H9 (cell line): Measurements from ENCODE around the gene IRF2. TPM values are rescaled to one million over a fixed set of nuclear protein-coding genes. Genes with fewer than 3 reads are reported as not detected.

ENCODE experiments used
- DNase-seq: peaks from one replicate; pipeline ENCODE4 v3.0.0-alpha.2; 2017
- H2AFZ ChIP-seq: one replicate; pipeline ENCODE4 v1.6.1; 2013; ENCODE audit warnings: mild to moderate bottlenecking, low read length, control low read depth, moderate library complexity
- H2AK5ac ChIP-seq: 2 replicates; pipeline ENCODE4 v1.6.1; 2013; ENCODE audit warnings: low read length, control low read depth, mixed read lengths; ENCODE audit not compliant: insufficient read length
- H2BK120ac ChIP-seq: one replicate; pipeline ENCODE4 v1.6.1; 2013; ENCODE audit warnings: low read depth, mild to moderate bottlenecking, low read length, control low read depth, inconsistent platforms; ENCODE audit not compliant: poor library complexity, severe bottlenecking
- H2BK12ac ChIP-seq: 2 replicates; pipeline ENCODE4 v1.6.1; 2013; ENCODE audit warnings: low read length, control low read depth, mixed read lengths, low read depth; ENCODE audit not compliant: insufficient read length
- H2BK15ac ChIP-seq: 2 replicates; pipeline ENCODE4 v1.6.1; 2013; ENCODE audit warnings: low read depth, low read length, control low read depth
- H2BK20ac ChIP-seq: one replicate; pipeline ENCODE4 v1.6.1; 2013; ENCODE audit warnings: low read depth, mild to moderate bottlenecking, low read length, control low read depth, inconsistent platforms; ENCODE audit not compliant: poor library complexity, severe bottlenecking
- H2BK5ac ChIP-seq: 2 replicates; pipeline ENCODE4 v1.6.1; 2013; ENCODE audit warnings: low read length, control low read depth, mixed read lengths; ENCODE audit not compliant: insufficient read length
- H3K14ac ChIP-seq: 2 replicates; pipeline ENCODE4 v1.6.1; 2013; ENCODE audit warnings: low read length, control low read depth; ENCODE audit not compliant: insufficient read depth
- H3K18ac ChIP-seq: 2 replicates; pipeline ENCODE4 v1.6.1; 2013; ENCODE audit warnings: low read depth, mild to moderate bottlenecking, mixed read lengths, low read length, control low read depth; ENCODE audit not compliant: insufficient read length
- H3K23ac ChIP-seq: 2 replicates; pipeline ENCODE4 v1.6.1; 2013; ENCODE audit warnings: low read length, control low read depth, mixed read lengths, low read depth; ENCODE audit not compliant: insufficient read length
- H3K23me2 ChIP-seq: 2 replicates; pipeline ENCODE4 v1.6.1; 2013; ENCODE audit warnings: low read depth, mild to moderate bottlenecking, mixed read lengths, low read length, control low read depth; ENCODE audit not compliant: insufficient read length, poor library complexity, severe bottlenecking
- H3K27ac ChIP-seq: 2 replicates; pipeline ENCODE4 v1.5.1; 2013; ENCODE audit warnings: low read length, control low read depth, mixed read lengths, low read depth; ENCODE audit not compliant: insufficient read length
- H3K27me3 ChIP-seq: 2 replicates; pipeline ENCODE4 v1.6.1; 2013; ENCODE audit warnings: low read length, control low read depth, inconsistent platforms; ENCODE audit not compliant: insufficient read depth
- H3K4ac ChIP-seq: 2 replicates; pipeline ENCODE4 v1.6.1; 2013; ENCODE audit warnings: low read depth, mild to moderate bottlenecking, control low read depth, inconsistent platforms, low read length, moderate library complexity
- H3K4me1 ChIP-seq: 2 replicates; pipeline ENCODE4 v1.6.1; 2013; ENCODE audit warnings: low read length, control low read depth, inconsistent platforms; ENCODE audit not compliant: insufficient read depth
- H3K4me2 ChIP-seq: 2 replicates; pipeline ENCODE4 v1.6.1; 2013; ENCODE audit warnings: low read length, control low read depth, mixed read lengths; ENCODE audit not compliant: insufficient read length, insufficient read depth
- H3K56ac ChIP-seq: 2 replicates; pipeline ENCODE4 v1.6.1; 2013; ENCODE audit warnings: low read depth, mild to moderate bottlenecking, mixed read lengths, low read length, control low read depth; ENCODE audit not compliant: insufficient read length
- H3K79me1 ChIP-seq: 2 replicates; pipeline ENCODE4 v1.6.1; 2013; ENCODE audit warnings: low read depth, mild to moderate bottlenecking, moderate library complexity, low read length, control low read depth, inconsistent platforms; ENCODE audit not compliant: insufficient read depth, poor library complexity, severe bottlenecking
- H3K79me2 ChIP-seq: 2 replicates; pipeline ENCODE4 v1.6.1; 2013; ENCODE audit warnings: low read length, control low read depth, inconsistent platforms; ENCODE audit not compliant: insufficient read depth
- H3K9ac ChIP-seq: 2 replicates; pipeline ENCODE4 v1.6.1; 2013; ENCODE audit warnings: low read length, control low read depth, mixed read lengths; ENCODE audit not compliant: insufficient read length; ENCODE audit errors: extremely low read depth
- H3K9me3 ChIP-seq: one replicate; pipeline ENCODE4 v1.6.1; 2013; ENCODE audit warnings: low read depth, low read length, inconsistent platforms; ENCODE audit not compliant: control insufficient read depth
- H3T11ph ChIP-seq: one replicate; pipeline ENCODE4 v1.6.1; 2013; ENCODE audit warnings: mild to moderate bottlenecking, low read length, control low read depth, inconsistent platforms
- H4K20me1 ChIP-seq: one replicate; pipeline ENCODE4 v1.6.1; 2013; ENCODE audit not compliant: control insufficient read depth, insufficient read length, insufficient read depth
- H4K5ac ChIP-seq: 2 replicates; pipeline ENCODE4 v1.6.1; 2013; ENCODE audit warnings: low read depth, mild to moderate bottlenecking, mixed read lengths, low read length, control low read depth; ENCODE audit not compliant: insufficient read length
- H4K8ac ChIP-seq: replicated peaks from 2 replicates; pipeline ENCODE4 v1.6.1; 2013; ENCODE audit warnings: low read length, control low read depth, mixed read lengths, low read depth; ENCODE audit not compliant: insufficient read length
- H4K91ac ChIP-seq: 2 replicates; pipeline ENCODE4 v1.6.1; 2013; ENCODE audit warnings: low read depth, mild to moderate bottlenecking, moderate library complexity, mixed read lengths, low read length, control low read depth; ENCODE audit not compliant: insufficient read length
- H3K27ac Mint-ChIP-seq, 3 experiments: 2 replicates in 2 of 3; 3 replicates in 1 of 3; pipeline ENCODE4 v1.8.0; 2020 to 2021; ENCODE audit warnings: mixed read lengths in 3 of 3, mild to moderate bottlenecking in 1 of 3, moderate library complexity in 1 of 3
- H3K27me3 Mint-ChIP-seq: 2 replicates; pipeline ENCODE4 v1.8.0; 2021; ENCODE audit warnings: low read depth, mild to moderate bottlenecking, moderate library complexity, mixed read lengths
- H3K36me3 Mint-ChIP-seq, 3 experiments: 2 replicates in 2 of 3; 3 replicates in 1 of 3; pipeline ENCODE4 v1.8.0; 2020 to 2021; ENCODE audit warnings: low read depth in 3 of 3, mixed read lengths in 3 of 3; ENCODE audit not compliant: insufficient read depth in 1 of 3
- H3K4me1 Mint-ChIP-seq, 2 experiments: 2 replicates each; pipeline ENCODE4 v1.8.0; 2020; ENCODE audit warnings: mixed read lengths in 2 of 2
- H3K4me3 Mint-ChIP-seq, 2 experiments: 2 replicates in 1 of 2; 3 replicates in 1 of 2; pipeline ENCODE4 v1.8.0; 2020 to 2021; ENCODE audit warnings: mild to moderate bottlenecking in 2 of 2, mixed read lengths in 2 of 2, moderate library complexity in 1 of 2
- H3K9me3 Mint-ChIP-seq, 2 experiments: 2 replicates in 1 of 2; 3 replicates in 1 of 2; pipeline ENCODE4 v1.8.0; 2020; ENCODE audit warnings: mild to moderate bottlenecking in 2 of 2, mixed read lengths in 2 of 2, moderate library complexity in 1 of 2
- WGBS: extraction: QIAGEN DNeasy Blood & Tissue Kit; methylation state at CpG from one replicate; pipeline ENCODE4 v1.1.7; 2013; ENCODE audit warnings: missing lambda C conversion rate, low lambda C conversion rate, mixed read lengths; ENCODE audit not compliant: insufficient read length; ENCODE audit errors: extremely low coverage; 5-methylcytosine and 5-hydroxymethylcytosine counted together
- total RNA-seq: library from RNA; stranded (reverse); gene quantifications from 2 replicates; pipeline ENCODE4 v1.2.1, GENCODE V29; 2021
- TF ChIP-seq, protein P1 (sequence below): fragments of 200-600 bp; sonication (generic); conservative IDR thresholded peaks from 3 replicates; pipeline ENCODE4 v1.8.0; 2021; ENCODE audit warnings: antibody characterized with exemption, mild to moderate bottlenecking

Gene IRF2
- total RNA-seq, 1 experiment from 2014 or later = 13.5 TPM

DNA sequence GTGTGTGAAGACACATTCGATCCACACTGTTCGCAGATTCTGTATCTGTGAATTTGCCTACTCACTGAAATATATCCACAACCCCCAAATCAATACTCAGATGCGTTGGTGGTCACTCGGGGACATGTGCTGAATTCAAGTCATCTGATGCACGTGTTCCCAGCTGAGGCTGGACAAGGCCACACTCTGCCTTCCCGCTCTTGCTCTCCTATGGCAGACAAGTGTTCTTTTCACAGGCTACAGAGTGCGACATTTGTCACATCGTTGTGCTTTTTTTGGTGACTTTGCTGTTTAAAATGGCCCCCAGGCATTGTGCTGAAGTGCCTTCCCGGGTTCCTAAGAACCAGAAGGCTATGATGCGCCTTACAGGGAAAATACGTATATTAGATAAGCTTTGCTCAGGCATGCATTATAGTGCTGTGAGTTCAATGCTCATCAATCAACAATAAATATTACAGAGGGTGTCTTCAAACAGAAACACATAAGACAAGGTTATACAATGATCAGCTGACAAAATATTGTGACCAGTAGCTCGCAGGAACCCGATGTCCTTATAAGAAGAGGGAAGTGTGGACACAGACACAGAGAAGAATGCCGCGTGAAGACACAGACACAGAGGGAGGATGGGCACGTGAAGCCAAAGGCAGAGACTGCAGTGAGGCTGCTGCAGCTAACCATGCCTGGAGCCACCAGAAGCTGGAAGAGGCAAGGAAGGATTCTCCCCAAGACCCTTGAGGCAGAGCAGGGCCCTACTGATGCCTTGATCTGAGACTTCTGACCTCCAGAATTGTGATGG, 42.0 kb downstream of the IRF2 start:
- no peak overlapping the region for H3K9ac ChIP-seq
- no peaks in the 10 kb centered on the region for H3K9me3 ChIP-seq
- Mint-ChIP-seq H3K36me3 (peaks cover 0 to 14% (median 11%) of the 10 kb centered on the region in 3 experiments; a peak in 3 of 7 replicates), H3K9me3 (no peaks in the 10 kb centered on the region), H3K4me1 (peaks cover 27 to 35% of the 10 kb centered on the region in 2 experiments), H3K27ac (peak overlapping the region in 2 of 3 experiments; percentile 37 to 84; a peak in 2 of 7 replicates), H3K27me3 (no peaks in the 10 kb centered on the region), H3K4me3 (no peak overlapping the region)
- H2BK20ac ChIP-seq = no peak overlapping the region
- no peak overlapping the region for H2AFZ ChIP-seq
- H3K4ac ChIP-seq = no peak overlapping the region
- no peak overlapping the region for H4K5ac ChIP-seq
- H3K23me2 ChIP-seq = no peaks in the 10 kb centered on the region
- H2BK5ac ChIP-seq = no peak overlapping the region
- H3K79me1 ChIP-seq = peaks cover 2% of the 10 kb centered on the region
- H3K27me3 ChIP-seq = 0 out of 2 replicates have a peak, but pooled peaks cover 2% of the 10 kb centered on the region
- no peak overlapping the region for H3K27ac ChIP-seq
- no peak overlapping the region for H3K18ac ChIP-seq
- TF ChIP-seq, protein P1, sequence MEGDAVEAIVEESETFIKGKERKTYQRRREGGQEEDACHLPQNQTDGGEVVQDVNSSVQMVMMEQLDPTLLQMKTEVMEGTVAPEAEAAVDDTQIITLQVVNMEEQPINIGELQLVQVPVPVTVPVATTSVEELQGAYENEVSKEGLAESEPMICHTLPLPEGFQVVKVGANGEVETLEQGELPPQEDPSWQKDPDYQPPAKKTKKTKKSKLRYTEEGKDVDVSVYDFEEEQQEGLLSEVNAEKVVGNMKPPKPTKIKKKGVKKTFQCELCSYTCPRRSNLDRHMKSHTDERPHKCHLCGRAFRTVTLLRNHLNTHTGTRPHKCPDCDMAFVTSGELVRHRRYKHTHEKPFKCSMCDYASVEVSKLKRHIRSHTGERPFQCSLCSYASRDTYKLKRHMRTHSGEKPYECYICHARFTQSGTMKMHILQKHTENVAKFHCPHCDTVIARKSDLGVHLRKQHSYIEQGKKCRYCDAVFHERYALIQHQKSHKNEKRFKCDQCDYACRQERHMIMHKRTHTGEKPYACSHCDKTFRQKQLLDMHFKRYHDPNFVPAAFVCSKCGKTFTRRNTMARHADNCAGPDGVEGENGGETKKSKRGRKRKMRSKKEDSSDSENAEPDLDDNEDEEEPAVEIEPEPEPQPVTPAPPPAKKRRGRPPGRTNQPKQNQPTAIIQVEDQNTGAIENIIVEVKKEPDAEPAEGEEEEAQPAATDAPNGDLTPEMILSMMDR = no peak
- H4K20me1 ChIP-seq = no peaks in the 10 kb centered on the region
- no peak overlapping the region for H3K56ac ChIP-seq
- peaks cover 5% of the 10 kb centered on the region; the same call in 1 of the 2 replicates for H3K4me1 ChIP-seq
- peaks cover 10% of the 10 kb centered on the region; the same call in 1 of the 2 replicates for H3K79me2 ChIP-seq
- no peak overlapping the region for H2AK5ac ChIP-seq
- no peak overlapping the region for H2BK15ac ChIP-seq
- no peak overlapping the region for H3K4me2 ChIP-seq
- H4K8ac ChIP-seq = no peak overlapping the region
- no peak overlapping the region for H2BK120ac ChIP-seq
- no CpG with 5 or more reads among the region's 16 CpGs for WGBS
- H3K23ac ChIP-seq = no peak overlapping the region
- no peak overlapping the region for H4K91ac ChIP-seq
- no peak overlapping the region for H3T11ph ChIP-seq
- DNase-seq = no peak
- H2BK12ac ChIP-seq = no peak overlapping the region
- no peak overlapping the region for H3K14ac ChIP-seq
